NCI-H748 (cell line): ENCODE results near the gene SSUH2.
A peak's percentile ranks its signal among the peaks of the same experiment; 100 is the strongest.

Source experiments
- DNase-seq: peaks from one replicate; lab custom pipeline; 2025; ENCODE audit not compliant: unreplicated experiment; lab: John Stamatoyannopoulos, UW

SSUH2 gene

DNA sequence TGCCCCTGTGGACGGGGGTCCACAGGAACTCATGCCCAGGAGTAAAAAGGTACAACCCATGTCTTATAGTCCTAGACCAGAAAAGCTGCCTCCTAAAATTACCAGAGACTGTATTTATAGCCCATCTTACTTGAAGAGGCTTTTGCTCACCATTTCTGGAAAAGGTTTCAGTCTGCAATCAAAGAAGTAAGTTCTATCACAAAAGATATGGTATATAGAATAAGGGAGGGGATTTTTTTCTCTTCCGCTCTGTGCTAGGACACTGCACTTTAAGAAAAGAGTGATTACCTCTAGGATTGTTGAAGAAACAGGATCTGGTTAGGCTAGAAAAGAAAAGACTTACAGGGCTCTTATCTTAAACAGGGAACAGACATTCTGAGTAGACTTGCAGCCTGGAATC, 2.6 kb downstream of the SSUH2 start:
- DNase-seq = no peak

DNA sequence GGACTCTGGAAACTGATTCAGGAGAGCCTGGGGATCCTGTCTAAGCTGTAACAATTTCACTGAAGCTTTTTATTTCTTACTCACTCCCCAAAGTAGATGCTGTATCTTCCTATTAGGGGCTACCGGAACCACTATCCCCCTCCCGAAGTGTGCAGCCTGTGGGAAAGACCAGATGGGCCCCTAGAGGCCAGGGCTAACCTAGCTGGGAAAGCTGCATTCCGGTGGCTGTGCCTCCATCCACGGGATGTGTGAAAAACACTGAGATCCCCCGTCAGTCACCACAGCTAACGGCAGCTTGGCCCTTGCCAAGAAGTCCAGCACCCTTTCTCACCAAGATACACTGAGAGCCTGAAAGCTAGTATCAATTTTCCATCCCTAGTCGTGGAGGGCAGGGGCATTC, 3.1 kb downstream of the SSUH2 start:
- no peak for DNase-seq

DNA sequence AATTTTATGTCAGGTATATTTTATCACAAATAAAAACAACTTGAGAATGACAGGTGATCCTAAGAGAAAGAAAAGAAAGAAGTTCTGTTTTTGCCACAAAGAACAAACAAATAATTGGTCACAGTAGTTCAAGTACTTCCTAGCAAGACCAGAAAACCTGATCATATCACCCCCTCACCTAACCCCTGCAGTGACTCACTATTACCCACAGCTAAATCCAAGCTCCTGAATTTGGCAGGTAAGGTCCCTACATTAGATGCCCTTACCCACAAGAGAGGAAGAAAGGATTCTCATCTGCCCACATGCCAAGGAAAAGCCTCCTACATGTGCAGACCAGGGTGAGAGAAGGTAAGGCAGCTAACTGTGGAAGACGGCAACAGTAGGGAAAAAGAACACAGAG, 4.4 kb downstream of the SSUH2 start:
- DNase-seq = no peak

- no peak for DNase-seq
These were observed 5.0 kb downstream of the SSUH2 start for GRCh38 chr3:8639659-8640000.

- DNase-seq = peak; percentile 28
These were observed 5.5 kb downstream of the SSUH2 start for GRCh38 chr3:8638994-8639658.

DNA sequence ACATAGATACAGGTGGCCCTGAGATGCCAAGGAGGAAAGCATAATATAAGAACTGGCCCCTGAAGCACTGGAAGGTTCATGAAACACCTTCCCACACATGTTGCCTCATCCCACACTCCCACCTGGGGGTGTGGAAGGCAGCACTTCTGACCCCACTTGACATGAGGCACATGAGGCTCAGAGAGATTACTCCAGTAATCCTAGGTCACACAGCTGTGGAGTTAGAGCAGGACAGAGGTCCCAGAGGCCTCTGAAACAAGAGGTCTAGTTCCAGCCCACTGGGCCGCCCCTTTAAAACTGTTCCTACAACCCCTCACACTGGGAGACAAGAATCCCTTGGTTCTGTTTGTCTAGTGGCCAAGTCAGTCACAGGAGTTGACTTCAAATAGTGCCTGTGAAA, 7.2 kb downstream of the SSUH2 start:
- DNase-seq = no peak

GRCh38 chr3:8635631-8636030, 9.0 kb downstream of the SSUH2 start:
- DNase-seq = no peak

DNA sequence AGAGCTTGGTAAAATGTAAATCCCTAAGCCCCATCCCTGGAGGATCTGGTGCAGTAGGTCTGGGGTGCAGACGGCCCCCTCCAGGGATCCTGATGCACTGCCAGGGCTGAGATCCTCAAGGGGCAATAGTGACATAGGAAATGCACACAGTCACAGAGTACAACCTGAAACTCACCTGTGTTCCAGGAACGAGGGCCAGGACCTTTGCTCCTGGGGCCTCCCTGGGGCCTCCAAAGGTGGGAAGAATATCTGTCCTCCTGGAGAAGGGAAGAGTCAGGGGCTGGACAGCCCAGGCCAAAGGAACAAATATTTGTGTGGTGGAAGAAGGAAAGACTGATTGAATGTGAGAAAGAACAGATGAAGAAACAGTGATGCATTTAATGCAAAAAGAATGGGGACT, 9.5 kb downstream of the SSUH2 start:
- DNase-seq = no peak

GRCh38 chr3:8632402-8633237, 12.0 kb downstream of the SSUH2 start:
- DNase-seq = no peak

- DNase-seq = no peak
These were observed 12.9 kb downstream of the SSUH2 start for GRCh38 chr3:8631661-8632060.

GRCh38 chr3:8629151-8630021, 15.2 kb downstream of the SSUH2 start:
- DNase-seq = no peak

DNA sequence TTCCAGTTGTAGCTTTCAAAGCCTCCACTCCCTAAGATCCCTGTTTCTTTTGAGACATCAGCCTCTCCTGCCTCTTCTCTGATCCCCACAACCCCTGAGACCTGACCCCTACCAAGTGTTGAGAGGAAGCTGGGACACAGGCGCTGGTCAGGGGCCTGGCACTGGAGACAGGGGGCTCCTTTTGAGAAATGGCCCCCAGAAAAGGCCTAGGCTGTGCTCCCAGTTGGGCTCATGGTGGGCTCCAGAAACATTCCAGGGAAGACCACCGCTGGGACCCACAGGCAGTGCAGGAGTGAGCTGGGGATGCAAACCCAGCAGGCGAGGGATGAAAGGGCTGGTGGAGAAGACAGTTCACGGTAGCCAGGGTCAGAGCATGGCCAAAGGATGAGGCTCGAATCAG, 16.6 kb downstream of the SSUH2 start:
- DNase-seq = no peak

DNA sequence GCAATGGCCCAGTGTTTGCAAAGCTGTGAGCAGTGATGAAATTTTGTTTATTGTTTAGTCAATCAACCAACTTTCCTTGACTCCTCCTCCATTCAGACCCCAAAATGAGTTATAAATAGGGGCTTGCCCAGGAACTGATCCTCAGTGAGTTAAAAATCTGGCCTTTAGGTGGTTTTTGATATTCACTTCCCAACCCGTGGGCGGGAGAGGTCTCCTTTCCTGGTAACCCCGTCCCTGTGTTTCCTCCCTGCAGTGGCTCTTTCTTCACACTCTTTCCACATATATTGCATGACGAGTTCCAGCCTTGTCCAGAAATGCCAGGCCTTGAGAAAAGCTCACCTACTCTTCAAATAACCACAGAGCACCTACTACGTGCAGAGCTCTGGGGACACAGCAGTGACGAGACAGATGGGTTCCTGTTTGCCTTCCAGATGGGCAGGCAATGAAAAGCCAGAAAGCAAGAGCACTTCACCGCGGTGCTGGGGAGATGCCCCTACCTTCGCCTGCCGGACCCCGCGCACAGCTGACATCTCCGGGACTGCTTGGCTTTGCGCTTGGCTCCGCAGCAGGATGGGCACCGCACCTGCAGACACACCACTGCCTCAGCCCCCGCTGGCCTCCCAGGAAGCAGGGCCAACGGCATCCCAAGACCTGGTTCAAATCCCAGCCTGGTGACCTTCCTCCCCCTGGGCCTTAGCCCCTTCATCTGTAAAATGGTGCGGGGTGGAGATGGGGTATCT, 17.2 kb downstream of the SSUH2 start:
- no peak for DNase-seq

DNA sequence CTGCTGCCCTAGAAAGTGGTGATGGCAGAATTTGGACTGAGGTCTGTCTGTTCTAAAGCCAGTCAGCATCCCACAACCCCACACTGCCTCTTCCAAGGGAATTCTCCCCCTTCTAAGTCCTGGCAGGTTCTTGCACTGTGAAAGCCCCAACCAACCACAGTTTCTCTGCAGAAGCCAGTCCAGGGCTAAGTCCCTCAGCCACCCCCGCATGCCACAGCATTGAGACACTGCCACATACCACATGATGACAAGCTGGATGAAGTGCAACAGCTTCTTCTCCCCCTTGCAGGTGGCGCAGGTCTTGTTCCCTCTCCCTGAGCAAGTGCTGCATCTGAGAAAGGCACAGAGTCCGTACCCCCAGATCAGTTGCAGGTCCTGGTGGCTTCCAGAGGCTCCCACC, 18.6 kb downstream of the SSUH2 start:
- DNase-seq = no peak

DNA sequence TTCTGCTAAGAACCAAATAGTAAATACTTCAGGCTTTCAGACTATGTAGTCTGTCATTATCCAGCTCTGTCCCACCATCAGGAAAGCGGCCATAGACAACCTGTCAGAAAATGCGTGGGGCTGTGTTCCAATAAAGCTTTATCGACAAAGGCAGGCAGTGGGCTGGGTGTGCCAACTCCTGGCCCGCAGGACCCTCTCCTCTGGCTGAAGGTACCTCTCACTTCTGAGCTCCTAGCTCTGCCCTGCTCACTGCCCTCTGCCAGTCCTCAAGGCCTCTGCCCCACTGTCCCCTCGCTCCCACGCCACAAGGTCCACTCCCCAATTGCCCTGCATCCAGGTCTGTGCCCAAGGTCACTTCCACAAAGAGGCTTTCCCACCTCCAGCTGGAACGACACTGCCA, 20.0 kb downstream of the SSUH2 start:
- no peak for DNase-seq

DNA sequence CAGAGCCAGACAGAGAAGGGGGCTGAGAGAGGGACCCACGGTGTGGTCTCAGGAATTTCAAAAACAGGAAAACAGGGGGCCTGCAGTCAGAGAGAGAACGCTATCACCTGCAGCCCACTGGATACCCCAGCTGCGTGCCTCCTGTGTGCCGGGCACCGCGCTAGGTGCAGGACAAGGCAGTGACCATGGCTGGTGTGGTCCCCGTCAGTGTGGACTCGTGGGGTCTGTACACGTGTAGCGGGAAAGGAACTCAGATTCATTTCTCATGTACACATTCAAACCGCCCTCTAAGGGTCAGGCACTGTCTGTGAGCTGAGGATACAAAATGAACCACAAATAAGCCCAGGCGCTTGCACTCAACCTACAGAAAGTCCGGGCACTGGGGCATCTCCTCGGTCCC, 20.9 kb downstream of the SSUH2 start:
- DNase-seq = no peak

DNA sequence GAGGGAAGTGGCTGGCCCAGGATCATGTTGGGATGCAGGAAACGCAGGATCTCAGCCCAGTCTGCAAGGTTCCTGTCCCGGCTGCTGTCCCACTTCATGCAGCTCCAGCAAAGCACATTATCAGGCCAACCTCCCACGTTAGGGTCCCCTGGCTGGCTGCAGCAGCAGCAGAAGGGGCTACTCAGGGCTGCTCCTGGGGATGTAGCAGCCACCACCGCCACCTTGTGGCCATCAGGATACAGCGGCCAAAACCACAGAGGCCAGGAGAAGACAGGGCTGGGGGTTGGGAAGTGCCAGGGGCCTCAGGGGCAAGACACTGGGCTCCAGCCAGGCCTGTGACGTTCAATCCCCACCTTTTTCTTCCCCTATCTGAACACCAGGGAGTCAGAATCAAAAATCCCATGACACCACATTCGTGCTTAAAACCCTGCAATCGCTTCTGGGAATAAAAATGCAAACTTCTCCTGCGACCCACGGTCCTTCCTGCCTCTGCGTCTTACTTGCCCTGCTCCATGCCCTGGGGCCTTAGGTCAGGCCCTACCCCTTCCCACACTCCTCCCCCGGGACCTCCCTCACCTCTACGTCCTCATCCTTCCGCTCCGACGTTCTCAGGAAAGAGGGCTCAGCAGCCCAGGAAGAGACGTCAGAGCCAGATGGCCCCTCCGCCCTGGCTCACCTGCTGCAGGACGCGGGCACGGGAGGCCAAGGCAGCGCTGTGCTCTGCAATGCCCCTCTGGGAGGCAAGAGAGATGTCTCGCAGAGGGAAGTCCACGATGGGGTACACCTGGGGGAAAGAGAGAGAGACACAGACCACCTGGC, 21.5 kb downstream of the SSUH2 start:
- DNase-seq = peak; percentile 53

- DNase-seq = no peak
These were observed 22.7 kb downstream of the SSUH2 start for GRCh38 chr3:8621872-8622271.

GRCh38 chr3:8621141-8621540, 23.5 kb downstream of the SSUH2 start:
- DNase-seq = no peak

DNA sequence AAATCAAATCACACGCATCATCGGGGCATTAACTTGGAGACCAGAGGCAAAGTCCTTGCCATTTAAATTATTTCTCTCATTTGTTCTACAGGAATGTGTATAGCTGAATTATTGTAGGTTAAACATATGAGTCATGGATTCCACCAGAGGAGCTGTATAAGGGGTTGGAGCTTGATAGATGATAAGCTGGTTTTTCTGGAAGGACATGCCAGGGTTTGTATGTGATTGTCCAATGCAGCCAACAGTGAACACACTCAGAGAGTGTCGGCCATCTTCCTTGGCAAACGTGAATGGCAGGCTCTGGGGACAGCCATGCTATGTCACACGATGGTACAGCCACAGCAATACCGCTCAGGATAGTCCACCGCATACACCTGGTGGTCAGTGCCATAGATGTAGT, 25.1 kb downstream of the SSUH2 start:
- no peak for DNase-seq
